GM12878 (cell line): Measurements from ENCODE around the gene CEP128. TPM values are rescaled to one million over a fixed set of nuclear protein-coding genes. Genes with fewer than 3 reads are reported as not detected.

ENCODE experiments used
- ATAC-seq: fragments of 200-7000 bp; cut with Tn5 transposase; 3 replicates; pipeline ENCODE4 v1.9.1; 2020; ENCODE audit warnings: mild to moderate bottlenecking, moderate library complexity
- BruUV-seq: library from RNA; stranded (reverse); fragments of 400-500 nt; replicated peaks from 2 replicates; lab custom pipeline; 2021; lab: Mats Ljungman, UMichigan
- CTCF ChIA-PET: fragments of 300-600 bp; sonication (Branson Sonifier 250); formaldehyde crosslinking; extraction: SDS; loops from one replicate; lab custom pipeline; 2021; ENCODE audit warnings: inconsistent platforms; lab: Yijun Ruan, JAX
- POLR2A ChIA-PET: fragments of 350-600 bp; formaldehyde crosslinking; extraction: SDS; loops from one replicate; lab custom pipeline; 2021; ENCODE audit warnings: inconsistent platforms; lab: Charles Lee
- RAD21 ChIA-PET: fragments of 300-600 bp; sonication (Branson Sonifier 250); formaldehyde crosslinking; loops from one replicate; lab custom pipeline; 2023; ENCODE audit warnings: antibody characterized with exemption; ENCODE audit not compliant: unreplicated experiment; lab: Charles Lee
- SMC1A ChIA-PET: fragments of 300-600 bp; sonication (Branson Sonifier 250); formaldehyde crosslinking; loops from one replicate; lab custom pipeline; 2023; ENCODE audit not compliant: unreplicated experiment, uncharacterized antibody; lab: Charles Lee
- DNase-seq: peaks from one replicate; pipeline ENCODE4 v3.0.0-alpha.2; 2011; ENCODE audit warnings: low read depth, low spot score
- FAIRE-seq: peaks from 3 replicates; lab custom pipeline; 2011; peaks lifted over from hg19 to GRCh38; lab: Jason Lieb, UNC
- H2AFZ ChIP-seq: 2 replicates; pipeline ENCODE4 v1.6.0; 2011; ENCODE audit warnings: low read depth, low read length, control low read depth; ENCODE audit not compliant: control insufficient read depth
- H3K27ac ChIP-seq: 2 replicates; pipeline ENCODE4 v1.5.1; 2011; ENCODE audit warnings: control low read depth; ENCODE audit not compliant: control insufficient read depth, insufficient read depth
- H3K27me3 ChIP-seq, 2 experiments: replicated peaks in 1 of 2; 2 replicates each; pipeline versions ENCODE4 v1.6.0 to v1.6.1; 2011; ENCODE audit warnings: low read length in 1 of 2; ENCODE audit not compliant: control insufficient read depth in 2 of 2, insufficient read depth in 2 of 2
- H3K36me3 ChIP-seq, 2 experiments: 2 replicates each; pipeline ENCODE4 v1.5.1; 2011; ENCODE audit warnings: low read length in 1 of 2; ENCODE audit not compliant: control insufficient read depth in 2 of 2, insufficient read depth in 2 of 2
- H3K4me1 ChIP-seq: 2 replicates; pipeline ENCODE4 v1.6.1; 2011; ENCODE audit warnings: mild to moderate bottlenecking, low read length, moderate library complexity, mixed read lengths; ENCODE audit not compliant: control insufficient read depth, insufficient read depth
- H3K4me2 ChIP-seq: 2 replicates; pipeline ENCODE4 v1.6.0; 2011; ENCODE audit warnings: control low read depth; ENCODE audit not compliant: control insufficient read depth, insufficient read depth
- H3K4me3 ChIP-seq: fragments of 200-600 bp; sonication (generic); 2 replicates; pipeline ENCODE4 v1.5.1; 2016
- H3K79me2 ChIP-seq: 2 replicates; pipeline ENCODE4 v1.6.0; 2011; ENCODE audit warnings: low read length; ENCODE audit not compliant: control insufficient read depth, insufficient read depth
- H3K9ac ChIP-seq: 2 replicates; pipeline ENCODE4 v1.8.0; 2011; ENCODE audit warnings: low read length, control low read depth, mixed read lengths; ENCODE audit not compliant: control insufficient read depth, insufficient read depth
- H3K9me3 ChIP-seq: replicated peaks from 3 replicates; pipeline ENCODE4 v1.5.1; 2011; ENCODE audit warnings: mild to moderate bottlenecking, low read length; ENCODE audit not compliant: control insufficient read depth, insufficient read depth
- H4K20me1 ChIP-seq: 2 replicates; pipeline ENCODE4 v1.6.0; 2011; ENCODE audit not compliant: control insufficient read depth, insufficient read depth
- BMI1 ChIP-seq: fragments of 450-650 bp; IDR thresholded peaks from 2 replicates; pipeline ENCODE4 v1.6.1; 2016; ENCODE audit warnings: mild to moderate bottlenecking, moderate library complexity, borderline replicate concordance
- CHD2 ChIP-seq: IDR thresholded peaks from 2 replicates; pipeline ENCODE4 v1.6.1; 2011; ENCODE audit warnings: low read depth, low read length, improper control_type of control experiment, borderline replicate concordance
- ESRRA ChIP-seq: IDR thresholded peaks from 2 replicates; pipeline ENCODE4 v1.6.1; 2012; ENCODE audit warnings: mild to moderate bottlenecking, low read length, improper control_type of control experiment
- HCFC1 ChIP-seq: fragments of 150-350 bp; IDR thresholded peaks from 2 replicates; pipeline ENCODE4 v1.6.1; 2014; ENCODE audit warnings: low read length
- KDM1A ChIP-seq: fragments of 200-600 bp; sonication (generic); IDR thresholded peaks from 2 replicates; pipeline ENCODE4 v1.6.1; 2016; ENCODE audit warnings: borderline replicate concordance
- NR2C2 ChIP-seq: IDR thresholded peaks from 2 replicates; pipeline ENCODE4 v1.6.1; 2011; ENCODE audit warnings: borderline replicate concordance, low read depth; ENCODE audit not compliant: control insufficient read depth, insufficient read length
- NR2F1 ChIP-seq: fragments of 450-650 bp; conservative IDR thresholded peaks from 2 replicates; pipeline ENCODE4 v1.6.1; 2017; ENCODE audit warnings: mild to moderate bottlenecking
- RFX5 ChIP-seq: IDR thresholded peaks from 2 replicates; pipeline ENCODE4 v1.6.1; 2011; ENCODE audit warnings: low read depth, low read length, improper control_type of control experiment
- SMAD5 ChIP-seq: IDR thresholded peaks from 2 replicates; pipeline ENCODE4 v1.6.1; 2016; ENCODE audit warnings: antibody characterized with exemption, low read depth
- SPI1 ChIP-seq: IDR thresholded peaks from 2 replicates; pipeline ENCODE4 v1.6.1; 2011; ENCODE audit warnings: low read depth, mild to moderate bottlenecking, low read length, moderate library complexity, borderline replicate concordance; ENCODE audit not compliant: insufficient read depth
- SREBF1 ChIP-seq: IDR thresholded peaks from 2 replicates; pipeline ENCODE4 v1.6.1; 2012; ENCODE audit warnings: mild to moderate bottlenecking, low read length
- SUPT20H ChIP-seq: IDR thresholded peaks from 2 replicates; pipeline ENCODE4 v1.6.1; 2011; ENCODE audit warnings: low read depth, mild to moderate bottlenecking, low read length, moderate library complexity, borderline replicate concordance; ENCODE audit not compliant: control insufficient read depth
- TBL1XR1 ChIP-seq: IDR thresholded peaks from 2 replicates; pipeline ENCODE4 v1.6.1; 2012; ENCODE audit warnings: low read depth, low read length, improper control_type of control experiment
- YBX1 ChIP-seq: fragments of 450-650 bp; IDR thresholded peaks from 2 replicates; pipeline ENCODE4 v1.6.1; 2016; ENCODE audit warnings: antibody characterized with exemption
- ZZZ3 ChIP-seq: IDR thresholded peaks from 2 replicates; pipeline ENCODE4 v1.6.1; 2011; ENCODE audit warnings: low read depth; ENCODE audit not compliant: control insufficient read depth, insufficient read length
- WGBS: methylation state at CpG from one replicate; pipeline ENCODE4 v1.1.6; 2016; ENCODE audit warnings: low lambda C conversion rate; ENCODE audit not compliant: insufficient replicate concordance, insufficient coverage; ENCODE audit errors: missing lambda C conversion rate; 5-methylcytosine and 5-hydroxymethylcytosine counted together
- in situ Hi-C: fragments of 300-500 bp; cut with MboI; formaldehyde crosslinking; loops from 9 replicates; pipeline ENCODE4 v1.14.3; 2018; ENCODE audit warnings: mixed read lengths
- intact Hi-C: fragments of 100-400 bp; cut with micrococcal nuclease; formaldehyde crosslinking; loops from one replicate; pipeline ENCODE4 v1.14.2; 2022; ENCODE audit not compliant: unreplicated experiment
- polyA plus RNA-seq, 11 experiments: library from polyadenylated mRNA; depleted of rRNA in 4 of 11; unstranded in 6 of 11; stranded (reverse) in 5 of 11; fragments of >200 nt; fragmentation: Nextera tagmentation in 4 of 11; fragmentation: Illumina TruSeq in 1 of 11; extraction: Ambion mirVana in 4 of 11; extraction: Trizol in 1 of 11; gene quantifications; 1 replicate in 1 of 11; 2 replicates in 10 of 11; pipeline versions ENCODE4 v1.2.1 to v1.2.3, GENCODE V29; 2011 to 2016; ENCODE audit warnings: inconsistent platforms in 2 of 11, missing spikeins in 2 of 11, low read depth in 1 of 11
- total RNA-seq, 4 experiments: library from RNA; depleted of rRNA in 3 of 4; stranded (reverse); fragments of >200 nt in 3 of 4; fragmentation: Illumina TruSeq in 1 of 4; extraction: Trizol in 1 of 4; gene quantifications; 2 replicates each; pipeline versions ENCODE4 v1.2.1 to v1.2.3, GENCODE V29; 2013 to 2021
- TF ChIP-seq, protein P1 (sequence below): IDR thresholded peaks from 2 replicates; pipeline ENCODE4 v1.6.1; 2011; ENCODE audit warnings: mild to moderate bottlenecking, low read depth, low read length, moderate library complexity; ENCODE audit not compliant: insufficient replicate concordance
- TF ChIP-seq, protein P2 (sequence below): fragments of 450-650 bp; IDR thresholded peaks from 2 replicates; pipeline ENCODE4 v1.6.1; 2017; ENCODE audit warnings: borderline replicate concordance
- TF ChIP-seq, protein P3 (sequence below): fragments of 450-650 bp; IDR thresholded peaks from 2 replicates; pipeline ENCODE4 v1.6.1; 2016; ENCODE audit warnings: mild to moderate bottlenecking, moderate library complexity, borderline replicate concordance

The CEP128 gene
- total and polyA plus RNA-seq, 10 of the 15 experiments (the other 5 are each of a cell fraction or from before 2014, with no cell fraction given) = 1.1 to 6.7 (median 3.4) TPM

DNA sequence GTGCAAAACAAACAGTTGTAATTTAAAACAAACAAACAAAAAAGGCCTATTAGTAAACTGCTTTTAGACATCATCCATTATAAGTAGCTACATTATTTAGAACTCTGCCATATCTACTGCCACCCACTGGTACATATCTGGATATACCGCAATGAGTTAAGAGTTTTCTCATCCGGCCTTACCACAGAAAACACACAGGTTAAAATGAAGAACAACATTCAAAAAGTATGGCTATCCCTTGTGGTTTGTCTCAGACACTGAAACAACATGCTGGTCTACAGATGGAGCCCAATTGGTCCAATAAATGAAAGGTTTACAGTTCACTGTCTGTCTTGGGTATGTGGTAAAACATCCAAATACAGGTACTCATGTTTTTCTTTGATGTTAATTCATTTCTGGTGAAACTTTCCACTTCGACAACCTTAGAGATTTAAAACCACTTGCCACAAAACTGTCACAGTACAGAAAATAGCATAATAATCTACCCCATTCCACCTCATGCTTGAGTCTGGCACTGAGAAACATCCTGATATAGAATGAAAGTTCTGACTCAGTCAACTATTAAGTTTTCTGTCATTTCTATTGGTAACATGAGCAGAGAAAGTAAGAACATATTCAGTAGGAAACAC, 354.3 kb downstream of the CEP128 start:
- Histone ChIP-seq H2AFZ (no peak overlapping the region), H3K4me2 (no peak overlapping the region), H3K4me1 (peaks cover 9% of the 10 kb centered on the region; the same call in 1 of the 2 replicates), H3K79me2 (no peaks in the 10 kb centered on the region), H3K27me3 (no peaks in the 10 kb centered on the region), H3K9ac (no peak overlapping the region), H4K20me1 (no peaks in the 10 kb centered on the region), H3K4me3 (no peak overlapping the region), H3K27ac (no peak overlapping the region), H3K9me3 (peaks cover 2% of the 10 kb centered on the region; the same call in 2 of the 3 replicates), H3K36me3 (no peaks in the 10 kb centered on the region)
- in situ Hi-C loops (no loop called here), intact Hi-C loops (loop anchor here (1.0 to 5.0 kb wide), 3 partner anchors 260 to 375 kb away; partner anchors contain the start of gene DIO2)
- 2% methylated on average over 3 of the region's 3 CpGs for WGBS
- DNase-seq (peak; percentile 89), ATAC-seq (peak; percentile 97), FAIRE-seq (peak; percentile 98)
- ChIA-PET SMC1A (interaction anchor here (0.8 to 2.5 kb wide), 6 partner anchors 19 to 385 kb away, joined by 3 to 12 read pairs (median 4); no protein-coding TSS in a partner anchor), RAD21 (interaction anchor here (0.9 to 1.9 kb wide), 4 partner anchors 29 to 382 kb away, joined by 3 to 5 read pairs (median 4); no protein-coding TSS in a partner anchor), POLR2A (no interaction called here), CTCF (interaction anchor here (0.7 to 2.0 kb wide), 8 partner anchors 18 to 532 kb away, joined by 3 to 34 read pairs (median 5); no protein-coding TSS in a partner anchor)
- no TSS peak for BruUV-seq
- no peak for TF ChIP-seq NR2C2
- TF ChIP-seq BMI1 = no peak
- TF ChIP-seq HCFC1 = no peak
- TF ChIP-seq, protein P1, sequence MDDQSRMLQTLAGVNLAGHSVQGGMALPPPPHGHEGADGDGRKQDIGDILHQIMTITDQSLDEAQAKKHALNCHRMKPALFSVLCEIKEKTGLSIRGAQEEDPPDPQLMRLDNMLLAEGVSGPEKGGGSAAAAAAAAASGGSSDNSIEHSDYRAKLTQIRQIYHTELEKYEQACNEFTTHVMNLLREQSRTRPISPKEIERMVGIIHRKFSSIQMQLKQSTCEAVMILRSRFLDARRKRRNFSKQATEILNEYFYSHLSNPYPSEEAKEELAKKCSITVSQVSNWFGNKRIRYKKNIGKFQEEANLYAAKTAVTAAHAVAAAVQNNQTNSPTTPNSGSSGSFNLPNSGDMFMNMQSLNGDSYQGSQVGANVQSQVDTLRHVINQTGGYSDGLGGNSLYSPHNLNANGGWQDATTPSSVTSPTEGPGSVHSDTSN = no peak
- TF ChIP-seq TBL1XR1 = peak; percentile 82
- TF ChIP-seq YBX1 = no peak
- TF ChIP-seq SPI1 = no peak
- no peak for TF ChIP-seq ESRRA
- TF ChIP-seq, protein P2, sequence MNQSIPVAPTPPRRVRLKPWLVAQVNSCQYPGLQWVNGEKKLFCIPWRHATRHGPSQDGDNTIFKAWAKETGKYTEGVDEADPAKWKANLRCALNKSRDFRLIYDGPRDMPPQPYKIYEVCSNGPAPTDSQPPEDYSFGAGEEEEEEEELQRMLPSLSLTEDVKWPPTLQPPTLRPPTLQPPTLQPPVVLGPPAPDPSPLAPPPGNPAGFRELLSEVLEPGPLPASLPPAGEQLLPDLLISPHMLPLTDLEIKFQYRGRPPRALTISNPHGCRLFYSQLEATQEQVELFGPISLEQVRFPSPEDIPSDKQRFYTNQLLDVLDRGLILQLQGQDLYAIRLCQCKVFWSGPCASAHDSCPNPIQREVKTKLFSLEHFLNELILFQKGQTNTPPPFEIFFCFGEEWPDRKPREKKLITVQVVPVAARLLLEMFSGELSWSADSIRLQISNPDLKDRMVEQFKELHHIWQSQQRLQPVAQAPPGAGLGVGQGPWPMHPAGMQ = no peak
- no peak for TF ChIP-seq ZZZ3
- no peak for TF ChIP-seq RFX5
- peak; percentile 91 for TF ChIP-seq NR2F1
- no peak for TF ChIP-seq SMAD5
- TF ChIP-seq SREBF1 = no peak
- TF ChIP-seq, protein P3, sequence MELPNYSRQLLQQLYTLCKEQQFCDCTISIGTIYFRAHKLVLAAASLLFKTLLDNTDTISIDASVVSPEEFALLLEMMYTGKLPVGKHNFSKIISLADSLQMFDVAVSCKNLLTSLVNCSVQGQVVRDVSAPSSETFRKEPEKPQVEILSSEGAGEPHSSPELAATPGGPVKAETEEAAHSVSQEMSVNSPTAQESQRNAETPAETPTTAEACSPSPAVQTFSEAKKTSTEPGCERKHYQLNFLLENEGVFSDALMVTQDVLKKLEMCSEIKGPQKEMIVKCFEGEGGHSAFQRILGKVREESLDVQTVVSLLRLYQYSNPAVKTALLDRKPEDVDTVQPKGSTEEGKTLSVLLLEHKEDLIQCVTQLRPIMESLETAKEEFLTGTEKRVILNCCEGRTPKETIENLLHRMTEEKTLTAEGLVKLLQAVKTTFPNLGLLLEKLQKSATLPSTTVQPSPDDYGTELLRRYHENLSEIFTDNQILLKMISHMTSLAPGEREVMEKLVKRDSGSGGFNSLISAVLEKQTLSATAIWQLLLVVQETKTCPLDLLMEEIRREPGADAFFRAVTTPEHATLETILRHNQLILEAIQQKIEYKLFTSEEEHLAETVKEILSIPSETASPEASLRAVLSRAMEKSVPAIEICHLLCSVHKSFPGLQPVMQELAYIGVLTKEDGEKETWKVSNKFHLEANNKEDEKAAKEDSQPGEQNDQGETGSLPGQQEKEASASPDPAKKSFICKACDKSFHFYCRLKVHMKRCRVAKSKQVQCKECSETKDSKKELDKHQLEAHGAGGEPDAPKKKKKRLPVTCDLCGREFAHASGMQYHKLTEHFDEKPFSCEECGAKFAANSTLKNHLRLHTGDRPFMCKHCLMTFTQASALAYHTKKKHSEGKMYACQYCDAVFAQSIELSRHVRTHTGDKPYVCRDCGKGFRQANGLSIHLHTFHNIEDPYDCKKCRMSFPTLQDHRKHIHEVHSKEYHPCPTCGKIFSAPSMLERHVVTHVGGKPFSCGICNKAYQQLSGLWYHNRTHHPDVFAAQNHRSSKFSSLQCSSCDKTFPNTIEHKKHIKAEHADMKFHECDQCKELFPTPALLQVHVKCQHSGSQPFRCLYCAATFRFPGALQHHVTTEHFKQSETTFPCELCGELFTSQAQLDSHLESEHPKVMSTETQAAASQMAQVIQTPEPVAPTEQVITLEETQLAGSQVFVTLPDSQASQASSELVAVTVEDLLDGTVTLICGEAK = no peak
- TF ChIP-seq SUPT20H = no peak
- no peak for TF ChIP-seq KDM1A
- no peak for TF ChIP-seq CHD2
